GM12892 (cell line): ENCODE data around the gene MLANA.

Experiments
- POLR2A ChIP-seq: IDR thresholded peaks from 2 replicates; pipeline ENCODE4 v1.6.1; 2011; ENCODE audit warnings: low read depth, low read length, control low read depth
- POLR2AphosphoS5 ChIP-seq: IDR thresholded peaks from 2 replicates; pipeline ENCODE4 v1.6.1; 2011; ENCODE audit warnings: low read depth, low read length, control low read depth
- TAF1 ChIP-seq: IDR thresholded peaks from 2 replicates; pipeline ENCODE4 v1.6.1; 2011; ENCODE audit warnings: low read depth, mild to moderate bottlenecking, control low read depth, low read length, borderline replicate concordance

DNA sequence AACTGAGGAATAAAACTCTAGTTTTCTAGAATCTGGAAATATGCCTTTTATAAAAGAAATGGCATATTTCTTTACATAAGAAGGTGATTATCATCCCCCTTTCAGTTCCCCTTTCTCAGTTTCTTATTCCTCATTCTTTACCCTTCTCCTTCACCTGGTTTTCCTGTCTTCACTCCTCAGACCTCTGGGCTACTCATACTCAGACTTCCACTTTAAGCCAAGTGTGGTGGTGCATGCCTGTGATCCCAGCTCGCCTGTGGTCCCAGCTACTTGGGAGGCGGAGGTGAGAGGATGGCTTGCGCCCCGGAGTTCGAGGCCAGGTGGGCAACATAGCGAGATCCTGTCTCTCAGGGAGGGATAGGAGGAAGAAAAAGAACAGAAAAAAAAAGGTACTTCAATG lies 67.6 kb downstream of the MLANA start:
- TF ChIP-seq POLR2A (no peak), TAF1 (no peak), POLR2AphosphoS5 (no peak)
